ENCODE data around the gene STIL. TPM values are rescaled to one million over a fixed set of nuclear protein-coding genes. Genes with fewer than 3 reads are reported as not detected.
A peak's percentile ranks its signal among the peaks of the same experiment; 100 is the strongest.
"Not testable (repeated sequence)": the region's sequence is repeated elsewhere in the genome, so short reads cannot be mapped to it uniquely, and the experiment has no call there.

Gene STIL
- total RNA-seq, 1 experiment from 2014 or later: 42.0 TPM

- Histone ChIP-seq H3K27me3 (replicated peaks) (no peaks in the 10 kb centered on the region), H3K4me3 (peak overlapping the region; percentile 99), H3K27ac (peak overlapping the region; percentile 90), H3K9me3 (replicated peaks) (no peaks in the 10 kb centered on the region), H3K4me1 (replicated peaks) (peaks cover 18% of the 10 kb centered on the region), H3K36me3 (peaks cover 17% of the 10 kb centered on the region)
- no peak for DNase-seq (ENCODE audit: low read depth in 1 of 2, low spot score in 2 of 2)
These were observed 19.0 kb upstream of the STIL start for GRCh38 chr1:47332779-47333577.

GRCh38 chr1:47331875-47332274 lies 17.9 kb upstream of the STIL start:
- peaks cover 16% of the 10 kb centered on the region for H3K36me3 ChIP-seq
- no peak overlapping the region for H3K4me3 ChIP-seq
- H3K4me1 ChIP-seq (replicated peaks): peaks cover 18% of the 10 kb centered on the region
- H3K27me3 ChIP-seq (replicated peaks): no peaks in the 10 kb centered on the region
- DNase-seq (ENCODE audit: low read depth in 1 of 2, low spot score in 2 of 2): no peak
- no peak overlapping the region for H3K27ac ChIP-seq
- no peaks in the 10 kb centered on the region for H3K9me3 ChIP-seq (replicated peaks)

GRCh38 chr1:47330212-47330611 lies 16.3 kb upstream of the STIL start:
- H3K36me3 ChIP-seq: peaks cover 9% of the 10 kb centered on the region
- no peak for DNase-seq (ENCODE audit: low read depth in 1 of 2, low spot score in 2 of 2)
- H3K27ac ChIP-seq: no peak overlapping the region
- H3K9me3 ChIP-seq (replicated peaks): no peaks in the 10 kb centered on the region
- H3K27me3 ChIP-seq (replicated peaks): no peaks in the 10 kb centered on the region
- H3K4me1 ChIP-seq (replicated peaks): peaks cover 17% of the 10 kb centered on the region
- H3K4me3 ChIP-seq: no peak overlapping the region

- no peak overlapping the region for H3K4me3 ChIP-seq
- H3K27ac ChIP-seq: no peak overlapping the region
- peaks cover 3% of the 10 kb centered on the region for H3K36me3 ChIP-seq
- no peaks in the 10 kb centered on the region for H3K9me3 ChIP-seq (replicated peaks)
- no peak for DNase-seq (ENCODE audit: low read depth in 1 of 2, low spot score in 2 of 2)
- H3K4me1 ChIP-seq (replicated peaks): peaks cover 13% of the 10 kb centered on the region
- H3K27me3 ChIP-seq (replicated peaks): no peaks in the 10 kb centered on the region
These were observed 15.0 kb upstream of the STIL start for GRCh38 chr1:47328992-47329391.

- DNase-seq (ENCODE audit: low read depth in 1 of 2, low spot score in 2 of 2): no peak
These were observed 12.3 kb upstream of the STIL start for GRCh38 chr1:47326271-47326670.

GRCh38 chr1:47325528-47325927 lies 11.6 kb upstream of the STIL start:
- DNase-seq (ENCODE audit: low read depth in 1 of 2, low spot score in 2 of 2): no peak
- Histone ChIP-seq H3K9me3 (replicated peaks) (no peaks in the 10 kb centered on the region), H3K4me1 (replicated peaks) (no peaks in the 10 kb centered on the region), H3K27ac (no peak overlapping the region), H3K27me3 (replicated peaks) (no peaks in the 10 kb centered on the region), H3K36me3 (no peaks in the 10 kb centered on the region), H3K4me3 (no peak overlapping the region)

More at GRCh38 chr1:47326271-47326670, 12.3 kb upstream of the STIL start:
- Histone ChIP-seq H3K9me3 (replicated peaks) (no peaks in the 10 kb centered on the region), H3K36me3 (no peaks in the 10 kb centered on the region), H3K27ac (no peak overlapping the region), H3K4me3 (no peak overlapping the region), H3K27me3 (replicated peaks) (no peaks in the 10 kb centered on the region), H3K4me1 (replicated peaks) (no peaks in the 10 kb centered on the region)

GRCh38 chr1:47324682-47325081 lies 10.7 kb upstream of the STIL start:
- Histone ChIP-seq H3K9me3 (replicated peaks) (no peaks in the 10 kb centered on the region), H3K4me3 (no peak overlapping the region), H3K27ac (no peak overlapping the region), H3K36me3 (no peaks in the 10 kb centered on the region), H3K27me3 (replicated peaks) (no peaks in the 10 kb centered on the region), H3K4me1 (replicated peaks) (no peaks in the 10 kb centered on the region)
- no peak for DNase-seq (ENCODE audit: low read depth in 1 of 2, low spot score in 2 of 2)

GRCh38 chr1:47323599-47324031 lies 9.7 kb upstream of the STIL start:
- H3K4me1 ChIP-seq (replicated peaks): no peaks in the 10 kb centered on the region
- no peak overlapping the region for H3K27ac ChIP-seq
- H3K27me3 ChIP-seq (replicated peaks): no peaks in the 10 kb centered on the region
- no peaks in the 10 kb centered on the region for H3K9me3 ChIP-seq (replicated peaks)
- no peak overlapping the region for H3K4me3 ChIP-seq
- no peak for DNase-seq (ENCODE audit: low read depth in 1 of 2, low spot score in 2 of 2)
- no peaks in the 10 kb centered on the region for H3K36me3 ChIP-seq

- not testable (repeated sequence) for H3K4me3 ChIP-seq; DNase-seq (ENCODE audit: low read depth in 1 of 2, low spot score in 2 of 2); H3K4me1 ChIP-seq (replicated peaks); H3K27ac ChIP-seq; H3K9me3 ChIP-seq (replicated peaks); H3K27me3 ChIP-seq (replicated peaks); H3K36me3 ChIP-seq
These were observed 6.0 kb upstream of the STIL start for GRCh38 chr1:47319968-47320367.

- DNase-seq (ENCODE audit: low read depth in 1 of 2, low spot score in 2 of 2): no peak
- Histone ChIP-seq H3K27me3 (replicated peaks) (no peaks in the 10 kb centered on the region), H3K4me3 (no peak overlapping the region), H3K4me1 (replicated peaks) (no peaks in the 10 kb centered on the region), H3K9me3 (replicated peaks) (no peaks in the 10 kb centered on the region), H3K27ac (no peak overlapping the region), H3K36me3 (peaks cover 2% of the 10 kb centered on the region; the same call in 1 of the 2 replicates)
These were observed 3.9 kb upstream of the STIL start for GRCh38 chr1:47317841-47318240.

GRCh38 chr1:47309427-47309826 lies 4.5 kb downstream of the STIL start:
- Histone ChIP-seq H3K4me3 (no peak overlapping the region), H3K27me3 (replicated peaks) (no peaks in the 10 kb centered on the region), H3K27ac (no peak overlapping the region), H3K4me1 (replicated peaks) (0 out of 2 replicates have a peak, but pooled peaks cover 4% of the 10 kb centered on the region), H3K9me3 (replicated peaks) (no peaks in the 10 kb centered on the region), H3K36me3 (peaks cover 77% of the 10 kb centered on the region)
- DNase-seq (ENCODE audit: low read depth in 1 of 2, low spot score in 2 of 2): no peak

- no peak overlapping the region for H3K4me3 ChIP-seq
- H3K36me3 ChIP-seq: peaks cover 86% of the 10 kb centered on the region
- no peak overlapping the region for H3K27ac ChIP-seq
- DNase-seq (ENCODE audit: low read depth in 1 of 2, low spot score in 2 of 2): no peak
- H3K4me1 ChIP-seq (replicated peaks): no peaks in the 10 kb centered on the region
- no peaks in the 10 kb centered on the region for H3K9me3 ChIP-seq (replicated peaks)
- no peaks in the 10 kb centered on the region for H3K27me3 ChIP-seq (replicated peaks)
These were observed 11.5 kb downstream of the STIL start for GRCh38 chr1:47302472-47302871.

- no peak overlapping the region for H3K4me3 ChIP-seq
- H3K9me3 ChIP-seq (replicated peaks): no peaks in the 10 kb centered on the region
- H3K4me1 ChIP-seq (replicated peaks): no peaks in the 10 kb centered on the region
- H3K27me3 ChIP-seq (replicated peaks): no peaks in the 10 kb centered on the region
- no peak overlapping the region for H3K27ac ChIP-seq
- no peak for DNase-seq (ENCODE audit: low read depth in 1 of 2, low spot score in 2 of 2)
- peaks cover 83% of the 10 kb centered on the region for H3K36me3 ChIP-seq
These were observed 15.8 kb downstream of the STIL start for GRCh38 chr1:47298025-47298699.

GRCh38 chr1:47295579-47295978 lies 18.4 kb downstream of the STIL start:
- no peak for DNase-seq (ENCODE audit: low read depth in 1 of 2, low spot score in 2 of 2)
- H3K4me1 ChIP-seq (replicated peaks): no peaks in the 10 kb centered on the region
- no peaks in the 10 kb centered on the region for H3K9me3 ChIP-seq (replicated peaks)
- H3K27me3 ChIP-seq (replicated peaks): no peaks in the 10 kb centered on the region
- H3K36me3 ChIP-seq: peaks cover 80% of the 10 kb centered on the region
- no peak overlapping the region for H3K27ac ChIP-seq
- H3K4me3 ChIP-seq: no peak overlapping the region

All from SJSA1 (cell line).